Measurements from ENCODE around the gene CITED2.

GRCh38 chr6:139407718-139408222, 33.3 kb upstream of the CITED2 start:
- no peak for TF ChIP-seq EP300 (IDR thresholded peaks at IDR 0.05)
- TF ChIP-seq CTCF (IDR thresholded peaks at IDR 0.05), result no peak
- TF ChIP-seq POLR2A (IDR thresholded peaks at IDR 0.05), result no peak
